ENCODE results near the gene C1QTNF4. TPM values are rescaled to one million over a fixed set of nuclear protein-coding genes. Genes with fewer than 3 reads are reported as not detected.

Gene C1QTNF4
- total RNA-seq, 1 experiment from 2014 or later: 5.7 TPM

DNA sequence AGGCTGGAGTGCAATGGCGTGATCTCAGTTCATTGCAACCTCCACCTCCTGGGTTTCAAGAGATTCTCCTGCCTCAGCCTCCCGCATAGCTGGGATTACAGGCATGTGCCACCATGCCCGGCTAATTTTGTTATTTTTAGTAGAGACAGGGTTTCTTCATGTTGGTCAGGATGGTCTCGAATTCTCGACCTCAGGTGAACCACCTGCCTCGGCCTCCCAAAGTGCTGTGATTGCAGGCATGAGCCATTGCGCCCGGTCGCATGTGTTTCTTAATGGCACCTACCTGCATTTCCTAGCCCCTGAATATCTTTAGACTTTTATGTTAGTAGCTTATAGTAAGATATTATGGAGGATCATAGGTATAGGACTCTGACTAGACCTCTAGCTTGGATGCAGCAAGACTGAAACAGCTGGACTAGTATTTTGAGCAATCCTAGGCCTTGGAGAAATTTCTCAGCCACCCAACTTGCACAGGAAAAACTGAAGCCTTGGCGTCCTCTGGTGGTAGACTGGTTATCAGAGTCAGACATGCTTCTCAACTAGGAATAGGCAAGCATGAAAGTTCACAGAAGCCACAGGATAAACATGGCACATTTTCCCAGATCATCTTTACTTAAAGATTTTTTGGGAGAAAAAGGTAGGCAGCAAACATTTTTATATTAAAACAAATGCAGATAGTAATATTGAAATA, 22.7 kb upstream of the C1QTNF4 start:
- Histone ChIP-seq H2BK20ac (ENCODE audit: low read depth, low read length, poor library complexity, severe bottlenecking) (no peak overlapping the region), H3K4ac (ENCODE audit: low read depth, low read length) (no peak overlapping the region), H3K79me1 (ENCODE audit: insufficient read depth, low read depth, low read length, poor library complexity, severe bottlenecking) (no peaks in the 10 kb centered on the region), H2AK5ac (ENCODE audit: insufficient read length, low read length) (no peak overlapping the region), H4K91ac (ENCODE audit: insufficient read length, low read depth, low read length) (no peak overlapping the region), H2BK12ac (ENCODE audit: insufficient read length, low read depth, low read length) (no peak overlapping the region), H4K5ac (ENCODE audit: insufficient read length, low read depth, low read length) (no peak overlapping the region), H3K18ac (ENCODE audit: insufficient read length, low read depth, low read length) (no peak overlapping the region), H2AFZ (ENCODE audit: low read length) (no peak overlapping the region), H3K4me2 (ENCODE audit: insufficient read depth, insufficient read length, low read length) (no peak overlapping the region), H3K4me1 (ENCODE audit: insufficient read depth, low read length) (no peaks in the 10 kb centered on the region), H3T11ph (ENCODE audit: low read length) (no peak overlapping the region), H3K27ac (ENCODE audit: insufficient read length, low read depth, low read length) (no peak overlapping the region), H3K27me3 (ENCODE audit: insufficient read depth, low read length) (no peaks in the 10 kb centered on the region), H3K14ac (ENCODE audit: insufficient read depth, low read length) (no peak overlapping the region), H2BK120ac (ENCODE audit: low read depth, low read length, poor library complexity, severe bottlenecking) (no peak overlapping the region), H4K20me1 (ENCODE audit: control insufficient read depth, insufficient read depth, insufficient read length) (no peaks in the 10 kb centered on the region), H4K8ac (replicated peaks; ENCODE audit: insufficient read length, low read depth, low read length) (no peak overlapping the region), H3K23me2 (ENCODE audit: insufficient read length, low read depth, low read length, poor library complexity, severe bottlenecking) (no peaks in the 10 kb centered on the region), H3K79me2 (ENCODE audit: insufficient read depth, low read length) (no peaks in the 10 kb centered on the region), H3K56ac (ENCODE audit: insufficient read length, low read depth, low read length) (no peak overlapping the region), H3K9me3 (ENCODE audit: control insufficient read depth, low read depth, low read length) (no peaks in the 10 kb centered on the region), H2BK5ac (ENCODE audit: insufficient read length, low read length) (no peak overlapping the region), H3K9ac (ENCODE audit: extremely low read depth, insufficient read length, low read length) (no peak overlapping the region), H3K23ac (ENCODE audit: insufficient read length, low read depth, low read length) (no peak overlapping the region), H2BK15ac (ENCODE audit: low read depth, low read length) (no peak overlapping the region)
- Mint-ChIP-seq H3K4me1 (no peaks in the 10 kb centered on the region), H3K9me3 (no peaks in the 10 kb centered on the region), H3K27ac (no peak overlapping the region), H3K36me3 (ENCODE audit: insufficient read depth in 1 of 3, low read depth in 3 of 3) (peaks cover 8 to 47% (median 12%) of the 10 kb centered on the region in 3 experiments; a peak in 6 of 7 replicates), H3K27me3 (ENCODE audit: low read depth) (no peaks in the 10 kb centered on the region), H3K4me3 (no peak overlapping the region)
- WGBS (ENCODE audit: extremely low coverage, insufficient read length, low lambda C conversion rate): no CpG with 5 or more reads among the region's 10 CpGs
- TF ChIP-seq, protein P1, sequence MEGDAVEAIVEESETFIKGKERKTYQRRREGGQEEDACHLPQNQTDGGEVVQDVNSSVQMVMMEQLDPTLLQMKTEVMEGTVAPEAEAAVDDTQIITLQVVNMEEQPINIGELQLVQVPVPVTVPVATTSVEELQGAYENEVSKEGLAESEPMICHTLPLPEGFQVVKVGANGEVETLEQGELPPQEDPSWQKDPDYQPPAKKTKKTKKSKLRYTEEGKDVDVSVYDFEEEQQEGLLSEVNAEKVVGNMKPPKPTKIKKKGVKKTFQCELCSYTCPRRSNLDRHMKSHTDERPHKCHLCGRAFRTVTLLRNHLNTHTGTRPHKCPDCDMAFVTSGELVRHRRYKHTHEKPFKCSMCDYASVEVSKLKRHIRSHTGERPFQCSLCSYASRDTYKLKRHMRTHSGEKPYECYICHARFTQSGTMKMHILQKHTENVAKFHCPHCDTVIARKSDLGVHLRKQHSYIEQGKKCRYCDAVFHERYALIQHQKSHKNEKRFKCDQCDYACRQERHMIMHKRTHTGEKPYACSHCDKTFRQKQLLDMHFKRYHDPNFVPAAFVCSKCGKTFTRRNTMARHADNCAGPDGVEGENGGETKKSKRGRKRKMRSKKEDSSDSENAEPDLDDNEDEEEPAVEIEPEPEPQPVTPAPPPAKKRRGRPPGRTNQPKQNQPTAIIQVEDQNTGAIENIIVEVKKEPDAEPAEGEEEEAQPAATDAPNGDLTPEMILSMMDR (conservative IDR thresholded peaks at IDR 0.05): peak; percentile 79
- DNase-seq: peak; percentile 45

Measured in H9 (cell line).